ENCODE measurements around the gene RAB31. TPM values are rescaled to one million over a fixed set of nuclear protein-coding genes. Genes with fewer than 3 reads are reported as not detected.
"Not testable (repeated sequence)": the region's sequence is repeated elsewhere in the genome, so short reads cannot be mapped to it uniquely, and the experiment has no call there.

Gene RAB31
- total and polyA plus RNA-seq, 10 donors: 12.3 to 112 (median 72.6) TPM

DNA sequence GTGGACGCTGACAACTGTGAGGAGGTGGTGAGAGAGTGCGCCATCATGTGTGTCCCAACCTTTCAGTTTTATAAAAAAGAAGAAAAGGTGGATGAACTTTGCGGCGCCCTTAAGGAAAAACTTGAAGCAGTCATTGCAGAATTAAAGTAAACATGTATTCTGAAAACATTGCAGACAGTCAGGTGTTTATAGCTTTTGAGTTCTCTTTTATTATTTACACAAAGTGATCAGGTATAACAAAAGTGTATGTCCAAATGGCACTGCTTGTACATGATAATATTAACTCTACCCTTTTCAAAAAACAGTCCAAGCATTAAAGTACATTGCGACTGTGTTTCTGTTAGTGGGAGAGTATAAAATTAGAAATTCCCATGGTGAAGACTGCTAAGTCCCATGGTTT is 179.9 kb downstream of the RAB31 start:
- no peak for DNase-seq
- 91 to 96% (median 95%) methylated on average over 5 of the region's 5 CpGs for WGBS, 5 donors

DNA sequence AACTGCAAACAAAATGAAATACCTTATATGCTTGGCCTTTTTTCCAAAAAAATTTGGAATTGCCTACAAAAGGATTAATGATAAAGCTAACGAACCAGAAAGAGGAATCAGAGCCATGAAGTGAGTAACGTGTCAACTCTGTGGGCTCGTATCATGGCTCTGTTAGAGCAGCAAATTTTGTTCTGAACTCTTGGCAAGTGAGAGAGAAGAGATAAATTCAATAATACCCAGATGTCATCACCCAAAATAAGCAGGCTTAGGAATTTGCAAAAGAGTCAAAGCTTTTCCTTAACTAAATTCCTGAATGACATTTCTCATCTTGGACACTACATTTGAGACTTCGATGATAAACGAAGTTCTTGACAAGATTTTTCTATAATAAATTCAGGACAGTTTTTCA is 182.1 kb downstream of the RAB31 start:
- DNase-seq: no peak
- no peak overlapping the region for H3K27ac ChIP-seq
- no peaks in the 10 kb centered on the region for H3K36me3 ChIP-seq
- H3K9me3 ChIP-seq: no peaks in the 10 kb centered on the region
- no peaks in the 10 kb centered on the region for H3K27me3 ChIP-seq (replicated peaks in 1 of 7)
- H3K4me1 ChIP-seq: no peaks in the 10 kb centered on the region
- intact Hi-C loops (cut with DNase I; ENCODE audit: low total_unique reads): no loop called here
- no peak overlapping the region for H3K4me3 ChIP-seq
- 89 to 98% (median 93%) methylated on average over 5 of the region's 5 CpGs for WGBS, 5 donors
- no peak for TF ChIP-seq POLR2A (IDR thresholded peaks at IDR 0.05)
- TF ChIP-seq POLR2AphosphoS5 (IDR thresholded peaks at IDR 0.05): no peak
- TF ChIP-seq, protein P1, sequence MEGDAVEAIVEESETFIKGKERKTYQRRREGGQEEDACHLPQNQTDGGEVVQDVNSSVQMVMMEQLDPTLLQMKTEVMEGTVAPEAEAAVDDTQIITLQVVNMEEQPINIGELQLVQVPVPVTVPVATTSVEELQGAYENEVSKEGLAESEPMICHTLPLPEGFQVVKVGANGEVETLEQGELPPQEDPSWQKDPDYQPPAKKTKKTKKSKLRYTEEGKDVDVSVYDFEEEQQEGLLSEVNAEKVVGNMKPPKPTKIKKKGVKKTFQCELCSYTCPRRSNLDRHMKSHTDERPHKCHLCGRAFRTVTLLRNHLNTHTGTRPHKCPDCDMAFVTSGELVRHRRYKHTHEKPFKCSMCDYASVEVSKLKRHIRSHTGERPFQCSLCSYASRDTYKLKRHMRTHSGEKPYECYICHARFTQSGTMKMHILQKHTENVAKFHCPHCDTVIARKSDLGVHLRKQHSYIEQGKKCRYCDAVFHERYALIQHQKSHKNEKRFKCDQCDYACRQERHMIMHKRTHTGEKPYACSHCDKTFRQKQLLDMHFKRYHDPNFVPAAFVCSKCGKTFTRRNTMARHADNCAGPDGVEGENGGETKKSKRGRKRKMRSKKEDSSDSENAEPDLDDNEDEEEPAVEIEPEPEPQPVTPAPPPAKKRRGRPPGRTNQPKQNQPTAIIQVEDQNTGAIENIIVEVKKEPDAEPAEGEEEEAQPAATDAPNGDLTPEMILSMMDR (IDR thresholded peaks at IDR 0.05 in 8 of 11, conservative IDR thresholded peaks at IDR 0.05 in 3 of 11): no peak

More for the DNA sequence above, 179.9 kb downstream of the RAB31 start:
- Histone ChIP-seq H3K4me1 (no peaks in the 10 kb centered on the region), H3K36me3 (no peaks in the 10 kb centered on the region), H3K27me3 (replicated peaks in 1 of 7) (no peaks in the 10 kb centered on the region), H3K4me3 (no peak overlapping the region), H3K9me3 (no peaks in the 10 kb centered on the region), H3K27ac (no peak overlapping the region)
- intact Hi-C loops (cut with DNase I; ENCODE audit: low total_unique reads): no loop called here
- TF ChIP-seq, protein P1 (IDR thresholded peaks at IDR 0.05 in 8 of 11, conservative IDR thresholded peaks at IDR 0.05 in 3 of 11): no peak
- TF ChIP-seq POLR2AphosphoS5 (IDR thresholded peaks at IDR 0.05): no peak
- no peak for TF ChIP-seq POLR2A (IDR thresholded peaks at IDR 0.05)

GRCh38 chr18:9890957-9891356 is 182.9 kb downstream of the RAB31 start:
- TF ChIP-seq, protein P1 (IDR thresholded peaks at IDR 0.05 in 8 of 11, conservative IDR thresholded peaks at IDR 0.05 in 3 of 11): no peak
- no peak for TF ChIP-seq POLR2AphosphoS5 (IDR thresholded peaks at IDR 0.05)
- no peak for TF ChIP-seq POLR2A (IDR thresholded peaks at IDR 0.05)
- intact Hi-C loops (cut with DNase I; ENCODE audit: low total_unique reads): no loop called here

GRCh38 chr18:9891515-9891914 is 183.4 kb downstream of the RAB31 start:
- 75 to 89% (median 83%) methylated on average over 4 of the region's 4 CpGs for whole genome bisulfite sequencing, 5 donors
- H3K4me3 ChIP-seq; DNase-seq; H3K9me3 ChIP-seq; H3K27ac ChIP-seq; H3K4me1 ChIP-seq; intact Hi-C loops (cut with DNase I; ENCODE audit: low total_unique reads); H3K36me3 ChIP-seq; H3K27me3 ChIP-seq (replicated peaks in 1 of 7): not testable (repeated sequence)

More at GRCh38 chr18:9890957-9891356, 182.9 kb downstream of the RAB31 start:
- Histone ChIP-seq H3K27me3 (replicated peaks in 1 of 7) (no peaks in the 10 kb centered on the region), H3K27ac (no peak overlapping the region), H3K4me3 (no peak overlapping the region), H3K4me1 (no peaks in the 10 kb centered on the region), H3K36me3 (no peaks in the 10 kb centered on the region), H3K9me3 (no peaks in the 10 kb centered on the region)
- 68 to 94% (median 92%) methylated on average over 1 of the region's 1 CpG for WGBS, 5 donors
- DNase-seq: no peak
